Stimulated activated CD4-positive, alpha-beta T cell treated with anti-CD3 and anti-CD28 coated beads, Interleukin-12 subunit alpha, Interleukin-12 subunit beta, amount 100 ng/mL, for 48 hours (primary cell): Measurements from ENCODE around the gene RSRC1.
"Not testable (repeated sequence)": the region's sequence is repeated elsewhere in the genome, so short reads cannot be mapped to it uniquely, and the experiment has no call there.

Experiments
- DNase-seq, 3 donors: peaks; one replicate each; pipeline ENCODE4 v3.0.0-alpha.2; 2020; ENCODE audit warnings: low read depth in 2 of 3, low spot score in 1 of 3

Gene RSRC1

GRCh38 chr3:158109804-158110657 is at the start of gene RSRC1:
Gene RSRC1 (plus strand): TSS chr3:158110089. CDS start chr3:158122105, 12,016 bp downstream.
- DNase-seq, result peak; percentile 56 to 66 (median 66)

- DNase-seq, result not testable (repeated sequence)
Measured at GRCh38 chr3:158065574-158065973, 44.3 kb upstream of the RSRC1 start.

- no peak for DNase-seq
Measured at GRCh38 chr3:158072790-158073189, 37.1 kb upstream of the RSRC1 start.

GRCh38 chr3:158074591-158074990 is 35.3 kb upstream of the RSRC1 start:
- DNase-seq, result no peak

- DNase-seq, result no peak
Measured at GRCh38 chr3:158079599-158079998, 30.3 kb upstream of the RSRC1 start.

GRCh38 chr3:158084651-158085050 is 25.2 kb upstream of the RSRC1 start:
- no peak for DNase-seq

- no peak for DNase-seq
Measured at GRCh38 chr3:158085358-158085757, 24.5 kb upstream of the RSRC1 start.

- no peak for DNase-seq
Measured at GRCh38 chr3:158085931-158086330, 24.0 kb upstream of the RSRC1 start.

GRCh38 chr3:158086361-158086760 is 23.5 kb upstream of the RSRC1 start:
- no peak for DNase-seq

GRCh38 chr3:158086776-158087175 is 23.1 kb upstream of the RSRC1 start:
- DNase-seq, result no peak

GRCh38 chr3:158091531-158091930 is 18.4 kb upstream of the RSRC1 start:
- no peak for DNase-seq

GRCh38 chr3:158093526-158093925 is 16.4 kb upstream of the RSRC1 start:
- no peak for DNase-seq

- DNase-seq, result no peak
Measured at GRCh38 chr3:158094235-158095110, 15.4 kb upstream of the RSRC1 start.

- DNase-seq, result no peak
Measured at GRCh38 chr3:158095111-158095813, 14.6 kb upstream of the RSRC1 start.

- DNase-seq, result no peak
Measured at GRCh38 chr3:158095814-158096704, 13.8 kb upstream of the RSRC1 start.

GRCh38 chr3:158097081-158097592 is 12.8 kb upstream of the RSRC1 start:
- DNase-seq, result no peak

- peak; percentile 52 to 65 (median 61) for DNase-seq
Measured at GRCh38 chr3:158097593-158098308, 12.1 kb upstream of the RSRC1 start.

- DNase-seq, result no peak
Measured at GRCh38 chr3:158098309-158098639, 11.6 kb upstream of the RSRC1 start.

GRCh38 chr3:158098834-158099424 is 11.0 kb upstream of the RSRC1 start:
- no peak for DNase-seq
